OCI-LY7 (cell line): Measurements from ENCODE around the gene RCCD1. TPM values are rescaled to one million over a fixed set of nuclear protein-coding genes. Genes with fewer than 3 reads are reported as not detected.

Experiments used
- BruUV-seq: library from RNA; stranded (reverse); fragments of 400-500 nt; replicated peaks from 2 replicates; lab custom pipeline; 2021; lab: Mats Ljungman, UMichigan
- CTCF ChIA-PET: fragments of 300-600 bp; sonication (Branson Sonifier 250); formaldehyde crosslinking; loops from one replicate; lab custom pipeline; 2022; ENCODE audit warnings: antibody characterized with exemption; ENCODE audit not compliant: unreplicated experiment; lab: Charles Lee
- POLR2A ChIA-PET: fragments of 300-600 bp; sonication (Branson Sonifier 250); formaldehyde crosslinking; loops from one replicate; lab custom pipeline; 2022; ENCODE audit warnings: antibody characterized with exemption; lab: Charles Lee
- DNase-seq: peaks from one replicate; pipeline ENCODE4 v3.0.0-alpha.2; 2015; ENCODE audit warnings: low spot score
- H2AFZ ChIP-seq: fragments of 200-600 bp; sonication (generic), shearing (Covaris generic); 2 replicates; pipeline ENCODE4 v1.6.1; 2014; ENCODE audit warnings: mild to moderate bottlenecking, antibody characterized with exemption, low read length, moderate library complexity
- H3K27ac ChIP-seq: fragments of 200-600 bp; sonication (generic); 2 replicates; pipeline ENCODE4 v1.5.1; 2014; ENCODE audit warnings: mixed run types, low read depth, mild to moderate bottlenecking, moderate library complexity, low read length, inconsistent platforms; ENCODE audit not compliant: poor library complexity, severe bottlenecking
- H3K36me3 ChIP-seq: fragments of 200-600 bp; sonication (generic); 2 replicates; pipeline ENCODE4 v1.6.1; 2014; ENCODE audit warnings: mild to moderate bottlenecking, antibody characterized with exemption, low read length, moderate library complexity, mixed read lengths; ENCODE audit not compliant: insufficient read depth
- H3K4me1 ChIP-seq: fragments of 200-600 bp; sonication (generic); 2 replicates; pipeline ENCODE4 v1.5.1; 2014; ENCODE audit warnings: mild to moderate bottlenecking, low read length; ENCODE audit not compliant: insufficient read depth, poor library complexity, severe bottlenecking
- H3K4me2 ChIP-seq: fragments of 200-600 bp; sonication (generic); 2 replicates; pipeline ENCODE4 v1.6.1; 2014; ENCODE audit warnings: mild to moderate bottlenecking, low read length
- H3K4me3 ChIP-seq: fragments of 200-600 bp; sonication (generic); 2 replicates; pipeline ENCODE4 v1.5.1; 2014; ENCODE audit warnings: mild to moderate bottlenecking, low read depth, low read length; ENCODE audit not compliant: poor library complexity, severe bottlenecking
- H3K79me2 ChIP-seq: fragments of 200-600 bp; sonication (generic); 2 replicates; pipeline ENCODE4 v1.6.1; 2016; ENCODE audit warnings: low read depth, mild to moderate bottlenecking, low read length, moderate library complexity, mixed read lengths; ENCODE audit not compliant: insufficient read depth
- H3K9me2 ChIP-seq: fragments of 200-600 bp; sonication (generic); 2 replicates; pipeline ENCODE4 v1.6.1; 2016; ENCODE audit warnings: mild to moderate bottlenecking, low read length, mixed read lengths; ENCODE audit not compliant: insufficient read depth
- H3K9me3 ChIP-seq: fragments of 200-600 bp; sonication (generic); 2 replicates; pipeline ENCODE4 v1.6.1; 2014; ENCODE audit warnings: mild to moderate bottlenecking, mixed run types, low read length, mixed read lengths
- H4K20me1 ChIP-seq: fragments of 200-600 bp; sonication (generic); 2 replicates; pipeline ENCODE4 v1.6.1; 2014; ENCODE audit warnings: mild to moderate bottlenecking, antibody characterized with exemption, low read length, moderate library complexity, mixed read lengths; ENCODE audit not compliant: insufficient read depth
- EZH2phosphoT487 ChIP-seq: fragments of 200-600 bp; sonication (generic); IDR thresholded peaks from 2 replicates; pipeline ENCODE4 v1.6.1; 2018; ENCODE audit warnings: low read depth, borderline replicate concordance, mild to moderate bottlenecking, mixed run types, antibody characterized with exemption, low read length, moderate library complexity, mixed read lengths
- intact Hi-C: fragments of 100-400 bp; cut with micrococcal nuclease; formaldehyde crosslinking; loops from one replicate; pipeline ENCODE4 v1.10.0; 2022; ENCODE audit not compliant: unreplicated experiment
- total RNA-seq, 2 experiments: library from RNA; depleted of rRNA in 1 of 2; stranded (reverse); fragments of >200 nt in 1 of 2; shearing (Covaris generic) in 1 of 2; gene quantifications; 2 replicates each; pipeline ENCODE4 v1.2.3, GENCODE V29; 2014 to 2022
- TF ChIP-seq, protein P1 (sequence below): fragments of 200-600 bp; sonication (generic); conservative IDR thresholded peaks from 2 replicates; pipeline ENCODE4 v1.5.1; 2014; ENCODE audit warnings: mild to moderate bottlenecking, antibody characterized with exemption, low read length, moderate library complexity, mixed read lengths

RCCD1 gene
- total RNA-seq, 2 experiments from 2014 or later: 77.7 to 84.5 TPM

DNA sequence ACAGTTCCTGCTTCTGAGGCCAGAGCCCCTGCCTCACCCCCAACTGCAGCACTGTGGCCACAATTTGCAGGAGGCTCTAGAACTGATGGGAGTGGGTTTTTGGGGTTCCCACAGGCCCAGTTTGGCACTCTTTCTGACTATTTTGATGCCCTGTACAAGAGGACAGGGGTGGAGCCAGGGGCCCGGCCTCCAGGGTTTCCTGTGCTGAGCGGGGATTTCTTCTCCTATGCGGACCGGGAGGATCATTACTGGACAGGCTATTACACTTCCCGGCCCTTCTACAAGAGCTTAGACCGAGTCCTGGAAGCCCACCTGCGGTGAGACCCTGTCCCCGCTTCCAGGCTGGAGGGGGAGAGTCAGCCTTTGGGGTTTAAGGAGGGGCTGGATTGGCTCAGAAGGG lies 44.7 kb upstream of the RCCD1 start:
- Histone ChIP-seq H3K4me2 (no peak overlapping the region), H3K36me3 (no peaks in the 10 kb centered on the region), H3K4me1 (peaks cover 5% of the 10 kb centered on the region), H3K9me2 (no peaks in the 10 kb centered on the region), H4K20me1 (no peaks in the 10 kb centered on the region), H2AFZ (no peak overlapping the region), H3K27ac (no peak overlapping the region), H3K9me3 (no peaks in the 10 kb centered on the region), H3K4me3 (no peak overlapping the region), H3K79me2 (no peaks in the 10 kb centered on the region)
- DNase-seq: no peak
- intact Hi-C loops: no loop called here
- CTCF ChIA-PET: no interaction called here
- BruUV-seq: no TSS peak
- TF ChIP-seq, protein P1, sequence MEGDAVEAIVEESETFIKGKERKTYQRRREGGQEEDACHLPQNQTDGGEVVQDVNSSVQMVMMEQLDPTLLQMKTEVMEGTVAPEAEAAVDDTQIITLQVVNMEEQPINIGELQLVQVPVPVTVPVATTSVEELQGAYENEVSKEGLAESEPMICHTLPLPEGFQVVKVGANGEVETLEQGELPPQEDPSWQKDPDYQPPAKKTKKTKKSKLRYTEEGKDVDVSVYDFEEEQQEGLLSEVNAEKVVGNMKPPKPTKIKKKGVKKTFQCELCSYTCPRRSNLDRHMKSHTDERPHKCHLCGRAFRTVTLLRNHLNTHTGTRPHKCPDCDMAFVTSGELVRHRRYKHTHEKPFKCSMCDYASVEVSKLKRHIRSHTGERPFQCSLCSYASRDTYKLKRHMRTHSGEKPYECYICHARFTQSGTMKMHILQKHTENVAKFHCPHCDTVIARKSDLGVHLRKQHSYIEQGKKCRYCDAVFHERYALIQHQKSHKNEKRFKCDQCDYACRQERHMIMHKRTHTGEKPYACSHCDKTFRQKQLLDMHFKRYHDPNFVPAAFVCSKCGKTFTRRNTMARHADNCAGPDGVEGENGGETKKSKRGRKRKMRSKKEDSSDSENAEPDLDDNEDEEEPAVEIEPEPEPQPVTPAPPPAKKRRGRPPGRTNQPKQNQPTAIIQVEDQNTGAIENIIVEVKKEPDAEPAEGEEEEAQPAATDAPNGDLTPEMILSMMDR: no peak
- TF ChIP-seq EZH2phosphoT487: no peak
- POLR2A ChIA-PET: interaction anchor here (0.7 kb wide), 2 partner anchors 25 to 69 kb away, joined by 3 to 9 read pairs; partner anchors contain the start of gene UNC45A

DNA sequence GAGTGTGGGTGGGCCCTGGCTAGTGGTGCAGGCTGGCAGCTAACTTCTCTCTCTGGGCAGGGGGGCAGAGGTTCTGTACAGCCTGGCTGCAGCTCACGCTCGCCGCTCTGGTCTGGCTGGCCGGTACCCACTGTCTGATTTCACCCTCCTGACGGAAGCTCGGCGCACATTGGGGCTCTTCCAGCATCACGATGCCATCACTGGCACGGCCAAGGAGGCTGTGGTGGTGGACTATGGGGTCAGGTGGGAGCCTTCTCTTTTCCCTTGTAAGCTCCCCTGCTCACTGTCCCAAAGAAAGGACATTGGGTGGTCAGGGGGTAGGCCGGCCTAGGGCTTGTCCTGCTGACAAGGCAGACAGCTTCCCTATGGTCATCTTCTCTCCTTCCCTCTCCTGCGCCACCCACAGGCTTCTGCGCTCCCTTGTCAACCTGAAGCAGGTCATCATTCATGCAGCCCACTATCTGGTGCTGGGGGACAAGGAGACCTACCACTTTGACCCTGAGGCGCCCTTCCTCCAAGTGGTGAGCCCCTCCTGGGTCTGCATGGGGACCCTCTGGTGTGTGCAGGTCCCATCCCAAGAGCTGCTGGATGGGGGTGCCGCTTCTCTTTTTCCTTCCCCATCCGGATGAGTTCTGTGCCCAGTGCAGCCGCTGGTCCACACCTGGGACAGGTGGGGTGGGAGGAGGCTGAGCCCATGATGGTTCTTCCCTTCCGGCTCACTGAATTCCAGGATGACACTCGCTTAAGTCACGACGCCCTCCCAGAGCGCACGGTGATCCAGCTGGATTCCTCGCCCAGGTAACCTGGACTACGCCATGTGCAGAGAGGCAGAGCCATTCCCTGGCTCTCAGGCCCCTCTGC lies 44.0 kb upstream of the RCCD1 start:
- intact Hi-C loops: no loop called here
- H3K9me3 ChIP-seq: no peaks in the 10 kb centered on the region
- TF ChIP-seq, protein P1: no peak
- no peak for TF ChIP-seq EZH2phosphoT487
- no peaks in the 10 kb centered on the region for H4K20me1 ChIP-seq
- no peak for DNase-seq
- H3K9me2 ChIP-seq: no peaks in the 10 kb centered on the region
- no TSS peak for BruUV-seq
- H3K4me3 ChIP-seq: no peak overlapping the region
- no peak overlapping the region for H2AFZ ChIP-seq
- CTCF ChIA-PET: no interaction called here
- no peaks in the 10 kb centered on the region for H3K36me3 ChIP-seq
- H3K4me2 ChIP-seq: no peak overlapping the region
- H3K27ac ChIP-seq: no peak overlapping the region
- H3K4me1 ChIP-seq: peaks cover 12% of the 10 kb centered on the region
- H3K79me2 ChIP-seq: no peaks in the 10 kb centered on the region
- POLR2A ChIA-PET: no interaction called here

DNA sequence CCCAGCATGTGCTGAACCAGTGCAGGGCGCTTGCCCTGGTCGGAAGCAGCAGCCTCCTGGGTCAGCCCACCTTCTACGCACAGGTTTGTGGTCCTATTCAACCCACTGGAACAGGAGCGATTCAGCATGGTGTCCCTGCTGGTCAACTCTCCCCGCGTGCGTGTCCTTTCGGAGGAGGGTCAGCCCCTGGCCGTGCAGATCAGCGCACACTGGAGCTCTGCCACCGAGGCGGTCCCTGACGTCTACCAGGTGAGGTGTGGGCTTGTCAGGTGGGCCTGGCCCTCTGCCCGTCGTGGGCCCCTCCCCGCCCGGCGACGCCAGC lies 43.4 kb upstream of the RCCD1 start:
- Histone ChIP-seq H3K27ac (no peak overlapping the region), H2AFZ (no peak overlapping the region), H3K36me3 (no peaks in the 10 kb centered on the region), H3K9me3 (no peaks in the 10 kb centered on the region), H3K4me3 (no peak overlapping the region), H3K9me2 (no peaks in the 10 kb centered on the region), H3K4me1 (peaks cover 18% of the 10 kb centered on the region), H4K20me1 (no peaks in the 10 kb centered on the region), H3K79me2 (no peaks in the 10 kb centered on the region), H3K4me2 (no peak overlapping the region)
- ChIA-PET POLR2A (no interaction called here), CTCF (no interaction called here)
- BruUV-seq: no TSS peak
- DNase-seq: no peak
- no peak for TF ChIP-seq EZH2phosphoT487
- TF ChIP-seq, protein P1: no peak
- intact Hi-C loops: no loop called here
